GM18502 (cell line): Measurements from ENCODE around the gene GBE1.
A peak's percentile ranks its signal among the peaks of the same experiment; 100 is the strongest.
"Not testable (repeated sequence)": the region's sequence is repeated elsewhere in the genome, so short reads cannot be mapped to it uniquely, and the experiment has no call there.

Experiments
- ATAC-seq: cut with Tn5 transposase; IDR thresholded peaks from one replicate; pipeline ENCODE4 v1.9.1; 2021; ENCODE audit warnings: mild to moderate bottlenecking; ENCODE audit not compliant: unreplicated experiment, poor library complexity

Gene GBE1

GRCh38 chr3:81549831-81550230, 211.6 kb downstream of the GBE1 start:
- ATAC-seq = no peak

GRCh38 chr3:81549388-81549787, 212.1 kb downstream of the GBE1 start:
- ATAC-seq = no peak

GRCh38 chr3:81545572-81545971, 215.9 kb downstream of the GBE1 start:
- ATAC-seq = no peak

- no peak for ATAC-seq
Measured at GRCh38 chr3:81544385-81544784, 217.1 kb downstream of the GBE1 start.

GRCh38 chr3:81540787-81541186, 220.7 kb downstream of the GBE1 start:
- no peak for ATAC-seq

- ATAC-seq = no peak
Measured at GRCh38 chr3:81531846-81532245, 229.6 kb downstream of the GBE1 start.

- no peak for ATAC-seq
Measured at GRCh38 chr3:81531263-81531662, 230.2 kb downstream of the GBE1 start.

- no peak for ATAC-seq
Measured at GRCh38 chr3:81530180-81530939, 231.1 kb downstream of the GBE1 start.

- no peak for ATAC-seq
Measured at GRCh38 chr3:81521855-81522254, 239.6 kb downstream of the GBE1 start.

GRCh38 chr3:81518945-81519344, 242.5 kb downstream of the GBE1 start:
- no peak for ATAC-seq

- no peak for ATAC-seq
Measured at GRCh38 chr3:81516042-81516441, 245.4 kb downstream of the GBE1 start.

GRCh38 chr3:81513591-81513990, 247.9 kb downstream of the GBE1 start:
- ATAC-seq = no peak

GRCh38 chr3:81503026-81503425, 258.4 kb downstream of the GBE1 start:
- ATAC-seq = no peak

GRCh38 chr3:81502236-81502635, 259.2 kb downstream of the GBE1 start:
- ATAC-seq = no peak

- peak; percentile 90 for ATAC-seq
Measured at GRCh38 chr3:81500039-81500438, 261.4 kb downstream of the GBE1 start.

- ATAC-seq = no peak
Measured at GRCh38 chr3:81497572-81498251, 263.7 kb downstream of the GBE1 start.

GRCh38 chr3:81496407-81497104, 264.9 kb downstream of the GBE1 start:
- ATAC-seq = no peak

- not testable (repeated sequence) for ATAC-seq
Measured at GRCh38 chr3:81492471-81492870, 269.0 kb downstream of the GBE1 start.

- no peak for ATAC-seq
Measured at GRCh38 chr3:81492040-81492439, 269.4 kb downstream of the GBE1 start.

- peak; percentile 97 for ATAC-seq
Measured at GRCh38 chr3:81490541-81491288, 270.7 kb downstream of the GBE1 start.

GRCh38 chr3:81485444-81485865, 276.0 kb downstream of the GBE1 start:
- peak; percentile 99 for ATAC-seq
